ENCODE measurements around the gene STRIP2.

The STRIP2 gene

DNA sequence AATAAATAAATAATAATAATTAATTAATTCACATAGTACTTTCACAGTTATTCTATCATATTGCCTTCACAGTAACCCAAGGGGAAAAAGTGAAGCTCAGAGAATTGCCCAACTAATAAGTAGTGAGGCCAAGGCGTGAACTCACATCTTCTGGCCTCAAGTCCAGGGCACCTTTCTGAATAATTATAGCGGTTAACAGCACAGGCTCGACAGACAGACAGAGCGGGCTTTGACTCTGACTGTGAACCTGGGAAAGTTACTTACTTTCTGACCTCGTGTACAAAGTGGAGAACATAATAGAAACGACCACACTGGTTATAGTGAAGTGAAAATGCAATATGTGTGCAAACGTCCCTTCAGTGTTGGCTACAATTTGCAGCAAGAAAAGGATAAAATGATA is 62.4 kb downstream of the STRIP2 start:
- ChIA-PET CTCF (interaction anchor here (0.7 kb wide), 1 partner anchor 319 kb away, joined by 4 read pairs; no protein-coding TSS in a partner anchor), POLR2A (interaction anchor here (0.6 kb wide), 1 partner anchor 34 kb away, joined by 6 read pairs; no protein-coding TSS in a partner anchor)
- H3K9me3 ChIP-seq (ENCODE audit: control insufficient read depth, insufficient read depth, low read depth, low read length) = no peaks in the 10 kb centered on the region
- no peaks in the 10 kb centered on the region for H3K4me1 ChIP-seq (ENCODE audit: control insufficient read depth, insufficient read depth, low read length)
- no peaks in the 10 kb centered on the region for H3K36me3 ChIP-seq (ENCODE audit: control insufficient read depth in 2 of 2, insufficient read depth in 1 of 2, low read length in 2 of 2)
- H3K4me3 ChIP-seq (ENCODE audit: low read depth, low read length) = no peak overlapping the region
- TF ChIP-seq ZNF76 (tag by site-specific recombination; IDR thresholded peaks at IDR 0.05; ENCODE audit: borderline replicate concordance, low read depth) (no peak), PRDM1 (tag by site-specific recombination; IDR thresholded peaks at IDR 0.05) (no peak), ZFHX2 (tag by site-specific recombination; conservative IDR thresholded peaks at IDR 0.05) (no peak), YY2 (tag by site-specific recombination; IDR thresholded peaks at IDR 0.05) (no peak), SP3 (tag by site-specific recombination; IDR thresholded peaks at IDR 0.05) (no peak), ZBTB20 (tag by site-specific recombination; IDR thresholded peaks at IDR 0.05) (no peak), ZNF585B (tag by site-specific recombination; IDR thresholded peaks at IDR 0.05) (no peak), ZNF48 (tag by site-specific recombination; IDR thresholded peaks at IDR 0.05) (no peak), ZFP37 (tag by site-specific recombination; IDR thresholded peaks at IDR 0.05) (no peak)
- TF ChIP-seq, protein P1, sequence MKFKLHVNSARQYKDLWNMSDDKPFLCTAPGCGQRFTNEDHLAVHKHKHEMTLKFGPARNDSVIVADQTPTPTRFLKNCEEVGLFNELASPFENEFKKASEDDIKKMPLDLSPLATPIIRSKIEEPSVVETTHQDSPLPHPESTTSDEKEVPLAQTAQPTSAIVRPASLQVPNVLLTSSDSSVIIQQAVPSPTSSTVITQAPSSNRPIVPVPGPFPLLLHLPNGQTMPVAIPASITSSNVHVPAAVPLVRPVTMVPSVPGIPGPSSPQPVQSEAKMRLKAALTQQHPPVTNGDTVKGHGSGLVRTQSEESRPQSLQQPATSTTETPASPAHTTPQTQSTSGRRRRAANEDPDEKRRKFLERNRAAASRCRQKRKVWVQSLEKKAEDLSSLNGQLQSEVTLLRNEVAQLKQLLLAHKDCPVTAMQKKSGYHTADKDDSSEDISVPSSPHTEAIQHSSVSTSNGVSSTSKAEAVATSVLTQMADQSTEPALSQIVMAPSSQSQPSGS (tag by site-specific recombination; IDR thresholded peaks at IDR 0.05; ENCODE audit: low read depth) = no peak
- TF ChIP-seq, protein P2, sequence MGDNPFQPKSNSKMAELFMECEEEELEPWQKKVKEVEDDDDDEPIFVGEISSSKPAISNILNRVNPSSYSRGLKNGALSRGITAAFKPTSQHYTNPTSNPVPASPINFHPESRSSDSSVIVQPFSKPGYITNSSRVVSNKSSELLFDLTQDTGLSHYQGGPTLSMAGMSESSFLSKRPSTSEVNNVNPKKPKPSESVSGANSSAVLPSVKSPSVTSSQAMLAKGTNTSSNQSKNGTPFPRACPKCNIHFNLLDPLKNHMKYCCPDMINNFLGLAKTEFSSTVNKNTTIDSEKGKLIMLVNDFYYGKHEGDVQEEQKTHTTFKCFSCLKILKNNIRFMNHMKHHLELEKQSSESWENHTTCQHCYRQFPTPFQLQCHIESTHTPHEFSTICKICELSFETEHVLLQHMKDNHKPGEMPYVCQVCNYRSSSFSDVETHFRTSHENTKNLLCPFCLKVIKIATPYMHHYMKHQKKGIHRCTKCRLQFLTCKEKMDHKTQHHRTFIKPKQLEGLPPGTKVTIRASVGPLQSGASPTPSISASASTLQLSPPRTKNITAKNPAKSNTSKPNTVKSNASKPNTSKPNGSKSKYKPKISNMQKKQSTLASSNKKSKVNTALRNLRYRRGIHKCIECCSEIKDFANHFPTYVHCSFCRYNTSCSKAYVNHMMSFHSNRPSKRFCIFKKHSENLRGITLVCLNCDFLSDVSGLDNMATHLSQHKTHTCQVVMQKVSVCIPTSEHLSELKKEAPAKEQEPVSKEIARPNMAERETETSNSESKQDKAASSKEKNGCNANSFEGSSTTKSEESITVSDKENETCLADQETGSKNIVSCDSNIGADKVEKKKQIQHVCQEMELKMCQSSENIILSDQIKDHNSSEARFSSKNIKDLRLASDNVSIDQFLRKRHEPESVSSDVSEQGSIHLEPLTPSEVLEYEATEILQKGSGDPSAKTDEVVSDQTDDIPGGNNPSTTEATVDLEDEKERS (tag by site-specific recombination; IDR thresholded peaks at IDR 0.05) = no peak
- H3K27ac ChIP-seq (ENCODE audit: extremely low read depth, low read depth, low read length) = no peak overlapping the region

DNA sequence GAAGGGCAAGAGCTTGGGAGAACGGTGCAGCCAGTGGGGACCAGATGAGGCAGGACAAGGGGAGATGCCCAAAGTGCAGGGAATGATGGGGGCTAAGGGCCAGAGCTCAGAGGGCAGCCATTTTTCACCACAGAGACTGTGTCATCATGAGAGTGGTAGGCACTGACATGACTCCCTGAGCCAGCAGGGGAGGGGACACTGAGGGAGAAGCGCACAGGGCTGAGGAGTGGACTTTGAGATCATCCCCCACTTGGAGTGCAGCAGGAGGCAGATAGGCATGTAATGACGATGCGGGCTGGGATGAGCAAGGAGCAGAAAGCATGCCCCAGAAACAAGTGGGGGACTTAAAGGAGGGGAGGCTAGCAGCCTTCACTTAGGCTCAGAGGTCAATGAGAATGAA is 62.9 kb downstream of the STRIP2 start:
- Histone ChIP-seq H3K4me3 (ENCODE audit: low read depth, low read length) (no peak overlapping the region), H3K4me1 (ENCODE audit: control insufficient read depth, insufficient read depth, low read length) (no peaks in the 10 kb centered on the region), H3K9me3 (ENCODE audit: control insufficient read depth, insufficient read depth, low read depth, low read length) (no peaks in the 10 kb centered on the region), H3K27ac (ENCODE audit: extremely low read depth, low read depth, low read length) (no peak overlapping the region), H3K36me3 (ENCODE audit: control insufficient read depth in 2 of 2, insufficient read depth in 1 of 2, low read length in 2 of 2) (no peaks in the 10 kb centered on the region)
- ChIA-PET CTCF (no interaction called here), POLR2A (no interaction called here)
- TF ChIP-seq ZNF394 (tag by site-specific recombination; IDR thresholded peaks at IDR 0.05; ENCODE audit: borderline replicate concordance) (no peak), ZNF660 (tag by site-specific recombination; IDR thresholded peaks at IDR 0.05) (no peak), PRDM1 (tag by site-specific recombination; IDR thresholded peaks at IDR 0.05) (no peak), KLF10 (tag by site-specific recombination; IDR thresholded peaks at IDR 0.05) (no peak), ZBTB21 (tag by site-specific recombination; IDR thresholded peaks at IDR 0.05) (no peak), BCL11B (tag by site-specific recombination; IDR thresholded peaks at IDR 0.05; ENCODE audit: low read depth) (no peak), ZIC2 (tag by site-specific recombination; IDR thresholded peaks at IDR 0.05) (peak; percentile 53; the same call in 1 of the 2 replicates)
- TF ChIP-seq, protein P3, sequence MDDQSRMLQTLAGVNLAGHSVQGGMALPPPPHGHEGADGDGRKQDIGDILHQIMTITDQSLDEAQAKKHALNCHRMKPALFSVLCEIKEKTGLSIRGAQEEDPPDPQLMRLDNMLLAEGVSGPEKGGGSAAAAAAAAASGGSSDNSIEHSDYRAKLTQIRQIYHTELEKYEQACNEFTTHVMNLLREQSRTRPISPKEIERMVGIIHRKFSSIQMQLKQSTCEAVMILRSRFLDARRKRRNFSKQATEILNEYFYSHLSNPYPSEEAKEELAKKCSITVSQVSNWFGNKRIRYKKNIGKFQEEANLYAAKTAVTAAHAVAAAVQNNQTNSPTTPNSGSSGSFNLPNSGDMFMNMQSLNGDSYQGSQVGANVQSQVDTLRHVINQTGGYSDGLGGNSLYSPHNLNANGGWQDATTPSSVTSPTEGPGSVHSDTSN (CRISPR knock-in tag; IDR thresholded peaks at IDR 0.05) = no peak

Data from HEK293 (cell line).